Activated CD4-positive, alpha-beta memory T cell treated with anti-CD3 and anti-CD28 coated beads, Interleukin-2, amount 10 ng/mL, durations not matched to agents 7 days and 5 days (primary cell): ENCODE data around the gene MBNL1. TPM values are rescaled to one million over a fixed set of nuclear protein-coding genes. Genes with fewer than 3 reads are reported as not detected.
A peak's percentile ranks its signal among the peaks of the same experiment; 100 is the strongest.

Experiments used
- CTCF ChIA-PET: fragments of 350-600 bp; sonication (Branson Sonifier 250); formaldehyde crosslinking; loops from one replicate; lab custom pipeline; 2021; ENCODE audit warnings: antibody characterized with exemption, inconsistent platforms; lab: Charles Lee
- POLR2A ChIA-PET: fragments of 350-600 bp; sonication (Branson Sonifier 250); formaldehyde crosslinking; loops from one replicate; lab custom pipeline; 2021; ENCODE audit warnings: antibody characterized with exemption; lab: Charles Lee
- DNase-seq: peaks from one replicate; pipeline ENCODE4 v3.0.0-alpha.2; 2020
- H3K27ac Mint-ChIP-seq: one replicate; pipeline ENCODE4 v1.8.0; 2021; ENCODE audit warnings: mild to moderate bottlenecking, mixed read lengths
- H3K27me3 Mint-ChIP-seq: one replicate; pipeline ENCODE4 v1.8.0; 2021; ENCODE audit warnings: mixed read lengths
- H3K36me3 Mint-ChIP-seq: one replicate; pipeline ENCODE4 v1.8.0; 2021; ENCODE audit warnings: low read depth, mixed read lengths
- H3K4me1 Mint-ChIP-seq: one replicate; pipeline ENCODE4 v1.8.0; 2021; ENCODE audit warnings: mixed read lengths
- H3K4me3 Mint-ChIP-seq: one replicate; pipeline ENCODE4 v1.8.0; 2021; ENCODE audit warnings: mild to moderate bottlenecking, mixed read lengths
- H3K9me3 Mint-ChIP-seq: one replicate; pipeline ENCODE4 v1.8.0; 2021; ENCODE audit warnings: mixed read lengths
- total RNA-seq, 2 experiments: library from RNA; stranded (reverse); gene quantifications; one replicate each; pipeline ENCODE4 v1.2.3, GENCODE V29; 2021

Gene MBNL1
- total RNA-seq, 2 experiments from 2014 or later, result 289 to 305 TPM

DNA sequence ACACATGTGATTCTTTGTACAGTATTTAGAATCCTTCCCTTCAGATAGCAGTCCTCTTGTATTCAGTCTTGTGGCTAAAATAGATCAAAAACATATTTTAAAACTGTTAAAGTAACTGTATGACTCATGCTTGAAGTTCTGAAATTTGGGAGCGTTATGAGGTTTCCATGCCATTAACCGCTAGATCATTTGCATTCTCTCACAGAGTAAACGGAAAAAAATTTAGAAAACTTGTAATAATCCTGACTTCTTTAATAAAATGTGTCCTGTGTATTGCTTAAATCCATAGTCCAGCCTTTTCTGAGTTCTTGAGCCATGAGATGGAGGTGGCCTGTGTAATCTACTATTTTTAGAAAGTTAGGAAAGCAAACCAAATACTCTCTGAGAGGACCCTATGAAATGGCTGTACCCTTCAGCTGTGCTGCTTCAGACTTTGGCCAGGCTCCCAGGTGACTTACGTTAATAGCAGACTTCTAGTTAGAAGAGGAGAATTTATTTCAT is 33.8 kb downstream of the MBNL1 start:
- CTCF ChIA-PET, result interaction anchor here (0.8 to 1.9 kb wide), 6 partner anchors 8 to 170 kb away, joined by 3 to 4 read pairs (median 3); no protein-coding TSS in a partner anchor
- peaks cover 56% of the 10 kb centered on the region for H3K36me3 Mint-ChIP-seq
- no peaks in the 10 kb centered on the region for H3K27me3 Mint-ChIP-seq
- H3K9me3 Mint-ChIP-seq, result no peaks in the 10 kb centered on the region
- peak overlapping the region; percentile 18 for H3K4me3 Mint-ChIP-seq
- POLR2A ChIA-PET, result interaction anchor here (0.7 to 8.6 kb wide), 12 partner anchors 7 to 109 kb away, joined by 3 to 93 read pairs (median 4); partner anchors contain the start of gene MBNL1
- DNase-seq, result no peak
- H3K4me1 Mint-ChIP-seq, result peaks cover 73% of the 10 kb centered on the region
- H3K27ac Mint-ChIP-seq, result peak overlapping the region; percentile 55

DNA sequence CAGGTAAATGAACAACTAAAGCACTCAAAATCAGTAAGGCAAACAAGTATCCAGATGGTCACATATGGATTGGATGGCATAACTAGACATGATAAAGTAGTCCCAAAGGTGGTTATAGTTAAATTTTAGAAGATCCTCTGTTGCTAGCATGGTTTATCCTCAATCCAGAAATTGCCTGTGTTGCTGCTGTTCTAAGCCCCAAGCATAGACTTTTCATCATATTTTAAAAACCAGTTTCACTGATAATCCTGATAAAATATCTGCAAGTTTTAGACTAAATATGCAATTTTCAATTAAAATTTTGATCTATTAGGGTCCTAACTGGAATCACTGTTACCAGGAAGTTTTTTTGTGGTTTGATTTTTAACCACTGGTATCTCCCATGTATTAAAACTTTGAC is 35.4 kb downstream of the MBNL1 start:
- Mint-ChIP-seq H3K27me3 (no peaks in the 10 kb centered on the region), H3K4me1 (peaks cover 76% of the 10 kb centered on the region), H3K27ac (no peak overlapping the region), H3K4me3 (no peak overlapping the region), H3K9me3 (no peaks in the 10 kb centered on the region), H3K36me3 (peaks cover 57% of the 10 kb centered on the region)
- CTCF ChIA-PET, result no interaction called here
- POLR2A ChIA-PET, result interaction anchor here (2.9 kb wide), 1 partner anchor 13 kb away, joined by 14 read pairs; no protein-coding TSS in a partner anchor
- no peak for DNase-seq

DNA sequence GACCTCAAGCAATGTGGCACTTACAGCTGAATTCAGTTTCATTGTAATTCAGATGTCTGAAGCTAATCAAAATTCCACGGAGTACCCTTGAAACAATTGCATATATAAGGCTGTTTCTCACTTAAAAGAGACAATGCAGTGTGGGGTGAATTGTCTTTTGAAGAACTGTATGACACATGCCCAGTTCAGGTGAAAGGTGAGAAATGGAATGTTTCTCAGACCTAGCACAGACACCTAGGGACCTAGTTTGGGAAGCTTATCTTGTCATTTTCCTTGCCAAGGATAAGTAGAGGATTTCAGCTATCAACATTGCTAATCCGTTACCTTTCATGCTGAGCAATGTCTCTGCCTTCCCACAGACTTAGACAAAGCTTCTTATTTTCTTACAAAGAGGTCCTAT is 36.3 kb downstream of the MBNL1 start:
- Mint-ChIP-seq H3K27ac (no peak overlapping the region), H3K4me1 (peaks cover 75% of the 10 kb centered on the region), H3K27me3 (no peaks in the 10 kb centered on the region), H3K4me3 (no peak overlapping the region), H3K9me3 (no peaks in the 10 kb centered on the region), H3K36me3 (peaks cover 48% of the 10 kb centered on the region)
- ChIA-PET POLR2A (interaction anchor here (1.0 to 2.1 kb wide), 8 partner anchors 10 to 129 kb away, joined by 3 to 12 read pairs (median 4); partner anchors contain the start of gene MBNL1), CTCF (interaction anchor here (0.7 kb wide), 1 partner anchor 210 kb away, joined by 3 read pairs; no protein-coding TSS in a partner anchor)
- DNase-seq, result no peak

DNA sequence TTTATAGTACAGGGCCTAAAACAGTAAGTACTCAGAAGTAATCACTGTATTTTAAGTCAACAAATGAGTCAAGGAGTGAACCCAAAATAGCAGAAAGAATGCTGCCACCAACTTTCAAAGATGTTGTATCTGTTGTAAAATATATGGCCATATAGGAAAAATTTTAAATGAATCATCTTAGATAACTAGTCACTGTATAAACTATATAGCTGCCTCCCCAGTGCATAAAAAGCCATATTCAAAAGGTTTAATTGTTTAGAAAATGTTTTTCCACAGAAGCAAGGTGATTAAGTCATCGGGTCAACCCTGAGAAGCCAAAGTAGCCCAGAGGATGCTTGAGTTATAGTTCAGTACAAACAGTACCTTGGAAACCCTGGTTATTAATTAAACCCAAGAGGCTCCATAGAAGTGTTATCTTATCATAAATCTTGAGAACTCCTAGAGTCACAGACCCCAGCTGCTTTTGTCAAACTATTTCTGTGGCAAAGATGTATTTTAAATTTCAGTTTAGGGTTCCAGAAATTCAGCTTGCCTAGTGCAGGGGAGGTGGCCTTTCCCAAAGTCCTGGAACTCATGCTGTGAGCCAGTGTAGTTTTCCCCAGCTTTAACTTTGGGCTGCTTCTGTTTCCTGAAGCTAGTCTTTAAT is 39.2 kb downstream of the MBNL1 start:
- peaks cover 37% of the 10 kb centered on the region for H3K36me3 Mint-ChIP-seq
- H3K9me3 Mint-ChIP-seq, result no peaks in the 10 kb centered on the region
- H3K4me3 Mint-ChIP-seq, result no peak overlapping the region
- no peak for DNase-seq
- H3K4me1 Mint-ChIP-seq, result peaks cover 60% of the 10 kb centered on the region
- ChIA-PET CTCF (interaction anchor here (0.7 to 3.2 kb wide), 2 partner anchors 11 to 129 kb away, joined by 3 to 9 read pairs; no protein-coding TSS in a partner anchor), POLR2A (interaction anchor here (0.7 to 1.8 kb wide), 5 partner anchors 16 to 114 kb away, joined by 3 to 5 read pairs (median 3); no protein-coding TSS in a partner anchor)
- no peaks in the 10 kb centered on the region for H3K27me3 Mint-ChIP-seq
- H3K27ac Mint-ChIP-seq, result no peak overlapping the region

DNA sequence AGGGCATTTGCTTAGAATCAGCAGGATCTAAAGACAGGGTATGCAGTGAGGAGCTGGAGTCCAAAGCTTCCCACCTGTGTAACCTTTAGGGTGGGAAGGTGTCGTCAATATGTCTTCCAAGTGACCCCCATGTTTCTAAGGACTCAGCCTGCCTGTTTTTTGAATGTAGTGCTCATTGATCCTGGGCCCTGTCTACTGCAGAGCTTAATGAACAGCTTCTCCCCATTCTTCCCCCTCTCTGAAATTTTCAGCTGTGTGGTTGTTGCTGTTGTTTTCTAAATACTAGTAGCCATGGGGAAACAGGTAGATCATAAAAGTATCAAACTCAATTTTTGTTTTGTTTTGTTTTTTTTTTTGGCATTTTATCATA is 39.7 kb downstream of the MBNL1 start:
- POLR2A ChIA-PET, result interaction anchor here (0.7 to 2.8 kb wide), 7 partner anchors 9 to 115 kb away, joined by 3 to 18 read pairs (median 3); no protein-coding TSS in a partner anchor

DNA sequence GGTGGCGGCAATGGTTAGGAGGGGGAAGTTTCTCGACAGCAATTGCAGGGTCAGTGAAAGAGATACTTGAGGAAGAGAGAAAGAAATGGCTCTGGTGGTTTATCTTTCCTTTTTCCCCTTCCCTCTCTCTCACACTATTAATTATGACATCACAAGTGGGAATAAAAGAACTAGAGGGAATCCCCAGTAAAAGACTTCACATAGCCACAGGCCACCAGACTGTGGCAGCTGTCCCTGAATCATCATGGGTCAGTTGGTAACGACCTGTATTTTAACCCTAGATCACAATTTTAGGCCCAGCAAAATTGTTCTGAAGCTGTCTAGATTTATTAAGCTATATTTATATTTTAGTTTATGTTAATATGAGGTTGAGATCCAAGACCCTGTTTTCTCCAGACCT is 40.3 kb downstream of the MBNL1 start:
- H3K27ac Mint-ChIP-seq, result no peak overlapping the region
- ChIA-PET POLR2A (interaction anchor here (1.2 to 2.8 kb wide), 8 partner anchors 7 to 116 kb away, joined by 3 to 18 read pairs (median 5); no protein-coding TSS in a partner anchor), CTCF (interaction anchor here (3.2 kb wide), 1 partner anchor 10 kb away, joined by 9 read pairs; no protein-coding TSS in a partner anchor)
- no peaks in the 10 kb centered on the region for H3K27me3 Mint-ChIP-seq
- H3K4me3 Mint-ChIP-seq, result no peak overlapping the region
- peaks cover 41% of the 10 kb centered on the region for H3K36me3 Mint-ChIP-seq
- no peaks in the 10 kb centered on the region for H3K9me3 Mint-ChIP-seq
- H3K4me1 Mint-ChIP-seq, result peaks cover 63% of the 10 kb centered on the region
- no peak for DNase-seq

More for the DNA sequence above, 39.7 kb downstream of the MBNL1 start:
- peaks cover 64% of the 10 kb centered on the region for H3K4me1 Mint-ChIP-seq
- no peaks in the 10 kb centered on the region for H3K9me3 Mint-ChIP-seq
- no peaks in the 10 kb centered on the region for H3K27me3 Mint-ChIP-seq
- H3K27ac Mint-ChIP-seq, result peak overlapping the region; percentile 8
- no peak for DNase-seq
- no peak overlapping the region for H3K4me3 Mint-ChIP-seq
- peaks cover 41% of the 10 kb centered on the region for H3K36me3 Mint-ChIP-seq
- CTCF ChIA-PET, result interaction anchor here (0.7 to 3.2 kb wide), 2 partner anchors 10 to 129 kb away, joined by 3 to 9 read pairs; no protein-coding TSS in a partner anchor

DNA sequence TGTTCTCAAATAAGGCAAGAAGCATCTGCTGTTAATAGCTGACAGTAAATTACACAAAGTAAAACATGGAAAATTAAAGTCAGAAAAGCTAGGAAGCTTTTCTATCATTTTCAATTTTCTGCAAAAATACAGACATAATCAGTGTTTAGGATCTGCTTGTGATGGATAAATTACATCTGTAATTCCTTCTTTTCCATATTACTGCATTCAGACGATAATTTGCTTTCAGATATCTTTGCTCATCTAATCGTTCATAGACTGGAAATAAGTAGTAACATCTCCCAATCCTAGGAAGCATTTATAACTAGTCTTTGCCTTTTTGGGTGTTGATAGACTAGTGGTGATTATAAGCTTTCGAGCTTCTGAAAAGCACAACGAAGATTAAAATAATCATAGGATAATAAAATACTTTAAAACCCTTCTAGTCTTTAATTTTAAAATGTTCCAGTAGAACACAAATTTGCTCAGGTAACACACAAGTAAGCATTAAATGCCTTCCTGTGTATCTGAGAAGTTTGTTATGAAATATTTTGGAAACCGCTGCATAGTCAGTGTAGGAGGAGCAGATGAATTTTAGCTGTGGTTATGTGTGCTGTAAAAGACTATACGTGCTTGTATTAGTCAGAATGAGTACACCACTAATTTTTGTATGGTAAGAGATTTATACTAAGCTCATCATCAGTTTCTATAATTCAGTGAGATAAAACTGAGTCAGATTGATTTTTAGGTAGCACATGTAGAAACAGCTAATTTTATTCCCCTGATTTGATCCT is 41.0 kb downstream of the MBNL1 start:
- Mint-ChIP-seq H3K4me1 (peaks cover 64% of the 10 kb centered on the region), H3K27ac (peak overlapping the region; percentile 36), H3K4me3 (no peak overlapping the region), H3K9me3 (no peaks in the 10 kb centered on the region), H3K36me3 (peaks cover 45% of the 10 kb centered on the region), H3K27me3 (no peaks in the 10 kb centered on the region)
- CTCF ChIA-PET, result interaction anchor here (1.1 to 3.2 kb wide), 3 partner anchors 8 to 238 kb away, joined by 3 to 9 read pairs (median 3); no protein-coding TSS in a partner anchor
- POLR2A ChIA-PET, result interaction anchor here (0.6 to 2.8 kb wide), 14 partner anchors 8 to 116 kb away, joined by 3 to 18 read pairs (median 4); partner anchors contain the start of gene MBNL1
- DNase-seq, result no peak

DNA sequence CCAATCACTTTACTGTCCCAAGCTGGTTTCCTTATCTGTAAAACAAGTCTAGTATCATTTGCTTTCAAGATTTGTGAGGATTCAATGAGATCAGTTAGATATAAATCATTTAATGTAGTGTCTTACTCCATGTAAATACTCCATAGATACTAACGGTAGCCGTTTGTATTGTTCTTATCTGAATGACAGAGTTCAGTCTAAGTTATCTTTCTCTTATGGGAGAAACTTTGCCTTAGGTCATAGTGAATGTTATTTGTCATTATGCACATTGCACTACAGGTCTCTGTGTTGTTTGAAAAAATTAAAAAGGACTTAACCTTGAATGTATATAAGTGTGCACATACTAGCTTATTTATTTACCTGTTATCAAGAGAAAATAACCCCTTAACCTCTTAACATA is 44.7 kb downstream of the MBNL1 start:
- DNase-seq, result no peak
- Mint-ChIP-seq H3K4me1 (peaks cover 63% of the 10 kb centered on the region), H3K27ac (no peak overlapping the region), H3K27me3 (no peaks in the 10 kb centered on the region), H3K36me3 (peaks cover 43% of the 10 kb centered on the region), H3K9me3 (no peaks in the 10 kb centered on the region), H3K4me3 (no peak overlapping the region)
- CTCF ChIA-PET, result interaction anchor here (1.1 kb wide), 1 partner anchor 241 kb away, joined by 3 read pairs; no protein-coding TSS in a partner anchor
- POLR2A ChIA-PET, result interaction anchor here (1.1 to 1.4 kb wide), 4 partner anchors 10 to 46 kb away, joined by 3 to 4 read pairs (median 4); no protein-coding TSS in a partner anchor

DNA sequence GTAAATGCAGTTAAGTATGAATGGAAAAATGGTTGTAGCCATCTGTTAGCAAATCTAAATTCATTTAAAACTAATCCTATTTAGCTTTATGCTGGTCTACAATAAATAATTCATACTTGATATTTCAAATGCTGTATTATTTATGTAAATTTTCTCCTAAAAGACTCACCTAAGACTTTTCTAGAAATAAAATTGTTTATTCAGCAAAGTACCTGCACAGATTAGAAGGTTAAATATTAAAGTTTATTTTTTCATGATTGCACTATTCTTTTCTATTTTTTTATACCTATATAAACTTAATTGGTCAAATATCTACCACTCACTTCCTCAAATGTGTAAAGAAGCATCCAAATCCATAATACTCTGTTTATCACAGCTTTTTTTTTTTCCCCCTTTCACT is 45.2 kb downstream of the MBNL1 start:
- H3K27ac Mint-ChIP-seq, result peak overlapping the region; percentile 35
- ChIA-PET CTCF (interaction anchor here (0.6 to 1.1 kb wide), 2 partner anchors 120 to 241 kb away, joined by 3 to 4 read pairs; no protein-coding TSS in a partner anchor), POLR2A (interaction anchor here (1.2 to 1.4 kb wide), 3 partner anchors 13 to 47 kb away, joined by 3 to 4 read pairs (median 4); no protein-coding TSS in a partner anchor)
- H3K9me3 Mint-ChIP-seq, result no peaks in the 10 kb centered on the region
- no peaks in the 10 kb centered on the region for H3K27me3 Mint-ChIP-seq
- H3K4me3 Mint-ChIP-seq, result no peak overlapping the region
- H3K36me3 Mint-ChIP-seq, result peaks cover 41% of the 10 kb centered on the region
- peaks cover 63% of the 10 kb centered on the region for H3K4me1 Mint-ChIP-seq
- DNase-seq, result no peak

DNA sequence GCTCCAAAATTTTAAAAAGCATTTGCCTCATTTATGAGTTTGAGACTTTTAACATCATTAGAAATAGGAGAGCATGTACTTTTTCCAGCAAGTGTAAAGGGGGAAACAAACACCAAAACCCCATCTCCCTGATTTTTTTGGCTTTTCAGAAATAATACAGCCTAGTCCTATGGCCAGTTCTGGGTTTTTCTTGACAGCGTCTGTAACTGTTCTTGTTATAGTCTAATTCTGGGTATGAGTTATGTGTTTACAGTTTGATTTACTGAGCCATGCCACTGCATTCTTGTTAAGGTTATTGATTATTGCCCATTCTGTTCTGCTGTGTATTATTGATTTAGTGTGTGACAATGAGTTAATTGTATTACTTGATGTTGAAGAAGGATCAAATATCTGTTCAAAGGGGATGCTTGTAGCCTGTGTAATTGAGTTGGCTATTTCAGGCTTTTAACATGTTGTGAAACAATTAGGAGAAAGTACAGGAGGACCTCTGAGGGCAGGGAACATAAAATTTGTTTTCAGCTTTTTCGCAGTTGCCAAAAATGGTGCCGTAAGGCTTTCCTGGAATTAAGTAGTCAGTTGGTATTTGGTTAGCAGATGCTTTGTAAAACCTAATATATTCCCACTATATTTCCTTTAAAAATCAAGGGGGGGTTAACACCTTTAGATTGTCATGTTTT is 46.1 kb downstream of the MBNL1 start:
- H3K27ac Mint-ChIP-seq, result peak overlapping the region; percentile 17
- H3K4me3 Mint-ChIP-seq, result no peak overlapping the region
- H3K4me1 Mint-ChIP-seq, result peaks cover 62% of the 10 kb centered on the region
- H3K36me3 Mint-ChIP-seq, result peaks cover 48% of the 10 kb centered on the region
- ChIA-PET CTCF (interaction anchor here (0.8 to 1.1 kb wide), 3 partner anchors 8 to 243 kb away, joined by 3 to 5 read pairs (median 4); no protein-coding TSS in a partner anchor), POLR2A (interaction anchor here (1.1 to 3.6 kb wide), 4 partner anchors 10 to 35 kb away, joined by 3 to 14 read pairs (median 5); no protein-coding TSS in a partner anchor)
- H3K9me3 Mint-ChIP-seq, result no peaks in the 10 kb centered on the region
- DNase-seq, result no peak
- no peaks in the 10 kb centered on the region for H3K27me3 Mint-ChIP-seq

DNA sequence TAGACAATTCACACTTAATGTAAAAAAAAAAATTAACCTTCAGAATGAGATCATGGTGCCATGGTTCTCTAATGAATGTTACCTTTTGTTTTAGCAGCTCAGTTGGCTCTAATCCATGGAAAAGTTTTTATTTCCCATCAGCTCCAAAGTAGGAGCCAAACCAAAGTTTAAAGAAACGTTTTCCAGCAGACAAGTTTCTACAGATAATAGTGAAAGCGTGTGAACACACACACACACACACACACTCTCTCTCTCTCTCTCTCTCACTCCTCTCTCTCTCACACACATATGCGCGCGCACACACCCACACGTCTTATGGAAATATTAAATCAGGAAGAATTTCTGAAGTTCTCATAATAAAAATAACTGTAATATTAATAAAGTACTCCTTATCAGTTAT is 46.9 kb downstream of the MBNL1 start:
- H3K4me3 Mint-ChIP-seq, result no peak overlapping the region
- peaks cover 53% of the 10 kb centered on the region for H3K36me3 Mint-ChIP-seq
- ChIA-PET CTCF (interaction anchor here (0.8 to 1.0 kb wide), 2 partner anchors 9 to 243 kb away, joined by 4 to 5 read pairs; no protein-coding TSS in a partner anchor), POLR2A (interaction anchor here (0.6 to 3.6 kb wide), 6 partner anchors 8 to 1921 kb away, joined by 3 to 14 read pairs (median 4); no protein-coding TSS in a partner anchor)
- DNase-seq, result no peak
- H3K9me3 Mint-ChIP-seq, result no peaks in the 10 kb centered on the region
- peak overlapping the region; percentile 27 for H3K27ac Mint-ChIP-seq
- no peaks in the 10 kb centered on the region for H3K27me3 Mint-ChIP-seq
- H3K4me1 Mint-ChIP-seq, result peaks cover 64% of the 10 kb centered on the region
